Esophagus muscularis mucosa (tissue), 4 donors: ENCODE measurements around the gene CNN1. TPM values are rescaled to one million over a fixed set of nuclear protein-coding genes. Genes with fewer than 3 reads are reported as not detected.
"Not testable (repeated sequence)": the region's sequence is repeated elsewhere in the genome, so short reads cannot be mapped to it uniquely, and the experiment has no call there.

Experiments
- DNase-seq: peaks from one replicate; pipeline ENCODE4 v3.0.0-alpha.2; 2017; ENCODE audit errors: extremely low spot score
- H3K27ac ChIP-seq, 4 donors: fragments of 200-600 bp; sonication (generic); replicated peaks in 1 of 4; 1 replicate in 3 of 4; 2 replicates in 1 of 4; pipeline ENCODE4 v1.5.1; 2016 to 2019; ENCODE audit warnings: mild to moderate bottlenecking in 1 of 4
- H3K27me3 ChIP-seq, 4 donors: fragments of 200-600 bp; sonication (generic); one replicate each; pipeline versions ENCODE4 v1.5.1 to v1.6.0; 2016 to 2019
- H3K36me3 ChIP-seq, 4 donors: fragments of 200-600 bp; sonication (generic); one replicate each; pipeline ENCODE4 v1.5.1; 2016 to 2019
- H3K4me1 ChIP-seq, 4 donors: fragments of 200-600 bp; sonication (generic); one replicate each; pipeline ENCODE4 v1.5.1; 2016 to 2019
- H3K4me3 ChIP-seq, 4 donors: fragments of 200-600 bp; sonication (generic); 1 replicate in 2 of 4; 2 replicates in 2 of 4; pipeline ENCODE4 v1.5.1; 2016 to 2019; ENCODE audit warnings: mild to moderate bottlenecking in 4 of 4, moderate library complexity in 1 of 4
- H3K9me3 ChIP-seq, 4 donors: fragments of 200-600 bp; sonication (generic); 1 replicate in 3 of 4; 2 replicates in 1 of 4; pipeline ENCODE4 v1.5.1; 2016 to 2019
- EP300 ChIP-seq: sonication (generic); formaldehyde crosslinking; IDR thresholded peaks from one replicate; pipeline ENCODE4 v1.6.1; 2017; ENCODE audit warnings: antibody characterized with exemption
- POLR2A ChIP-seq: fragments of 450-650 bp; IDR thresholded peaks from one replicate; pipeline ENCODE4 v1.6.1; 2017; ENCODE audit warnings: antibody characterized with exemption, moderate library complexity, mild to moderate bottlenecking, low read depth
- POLR2AphosphoS5 ChIP-seq, 2 donors: sonication (generic); formaldehyde crosslinking; IDR thresholded peaks; one replicate each; pipeline ENCODE4 v1.6.1; 2017; ENCODE audit warnings: antibody characterized with exemption in 2 of 2
- WGBS: methylation state at CpG from one replicate; pipeline ENCODE4 v1.1.5; 2018; 5-methylcytosine and 5-hydroxymethylcytosine counted together
- intact Hi-C: fragments of 100-400 bp; cut with DNase I; formaldehyde crosslinking; loops from one replicate; pipeline ENCODE4 v1.15.1; 2023
- total RNA-seq, 4 donors: library from RNA; depleted of rRNA; stranded (reverse); fragments of >200 nt; gene quantifications; one replicate each; pipeline versions ENCODE4 v1.1.0 to v1.2.1, GENCODE V29; 2016
- TF ChIP-seq, protein P1 (sequence below), 3 experiments: fragments of 200-600 bp in 2 of 3; fragments of 450-650 bp in 1 of 3; sonication (generic) in 2 of 3; IDR thresholded peaks; one replicate each; pipeline ENCODE4 v1.5.1; 2017 to 2019; ENCODE audit warnings: antibody characterized with exemption in 3 of 3, mild to moderate bottlenecking in 2 of 3, moderate library complexity in 1 of 3

The CNN1 gene
- total RNA-seq, 4 donors from 2014 or later: 2,877 to 3,384 (median 2,954) TPM

DNA sequence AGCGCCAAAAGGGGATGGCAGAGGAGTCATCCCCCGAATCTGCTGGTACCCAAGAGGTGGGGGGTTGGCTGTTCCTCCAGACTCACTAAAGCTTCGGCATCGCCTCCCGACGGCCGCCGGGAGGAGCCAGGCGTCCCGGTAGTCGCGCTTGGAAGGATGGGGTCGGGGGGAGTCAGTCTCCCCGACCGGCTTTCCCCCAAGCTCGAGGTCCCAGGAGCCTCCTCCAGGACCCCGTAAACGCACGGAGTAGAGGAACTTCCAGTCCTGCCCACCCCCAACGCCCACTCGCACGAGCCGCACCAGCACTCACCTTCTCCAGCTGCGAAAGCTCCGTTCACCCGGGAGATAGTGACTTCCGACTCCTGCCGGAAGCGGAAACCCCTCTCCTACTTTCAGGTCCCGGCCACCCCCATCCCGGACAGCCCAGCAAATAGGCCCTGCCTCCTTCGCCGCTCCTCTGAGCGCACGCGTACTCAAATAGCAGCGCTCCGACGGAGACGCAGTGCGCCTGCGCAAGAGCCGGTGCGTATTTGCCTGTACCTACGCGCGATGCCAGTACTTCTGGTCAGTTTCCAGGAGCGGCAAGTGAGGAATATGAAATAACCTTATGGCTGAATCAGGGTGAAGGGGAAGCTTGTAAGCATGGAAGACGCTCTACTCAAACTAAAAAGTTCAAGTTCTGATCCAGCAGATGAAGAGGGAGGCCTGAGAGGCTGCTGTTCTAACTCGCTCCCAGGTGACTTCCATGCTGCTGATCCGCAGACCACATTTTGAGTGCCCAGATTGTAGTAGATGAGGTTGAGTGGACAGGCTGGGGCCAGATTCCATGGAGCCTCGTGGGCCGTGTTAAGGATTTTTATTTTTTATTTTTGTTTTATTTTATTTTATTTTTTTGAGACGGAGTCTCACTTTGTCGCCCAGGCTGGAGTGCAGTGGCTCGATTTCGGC, 20.5 kb downstream of the CNN1 start, which contains the start of gene ELOF1:
Gene ELOF1 (minus strand): TSS at position 350 of the 948 bp plus-strand sequence. CDS start 4,883 bp downstream, outside the sequence.
- H3K27me3 ChIP-seq: no peaks in the 10 kb centered on the region
- TF ChIP-seq, protein P1, sequence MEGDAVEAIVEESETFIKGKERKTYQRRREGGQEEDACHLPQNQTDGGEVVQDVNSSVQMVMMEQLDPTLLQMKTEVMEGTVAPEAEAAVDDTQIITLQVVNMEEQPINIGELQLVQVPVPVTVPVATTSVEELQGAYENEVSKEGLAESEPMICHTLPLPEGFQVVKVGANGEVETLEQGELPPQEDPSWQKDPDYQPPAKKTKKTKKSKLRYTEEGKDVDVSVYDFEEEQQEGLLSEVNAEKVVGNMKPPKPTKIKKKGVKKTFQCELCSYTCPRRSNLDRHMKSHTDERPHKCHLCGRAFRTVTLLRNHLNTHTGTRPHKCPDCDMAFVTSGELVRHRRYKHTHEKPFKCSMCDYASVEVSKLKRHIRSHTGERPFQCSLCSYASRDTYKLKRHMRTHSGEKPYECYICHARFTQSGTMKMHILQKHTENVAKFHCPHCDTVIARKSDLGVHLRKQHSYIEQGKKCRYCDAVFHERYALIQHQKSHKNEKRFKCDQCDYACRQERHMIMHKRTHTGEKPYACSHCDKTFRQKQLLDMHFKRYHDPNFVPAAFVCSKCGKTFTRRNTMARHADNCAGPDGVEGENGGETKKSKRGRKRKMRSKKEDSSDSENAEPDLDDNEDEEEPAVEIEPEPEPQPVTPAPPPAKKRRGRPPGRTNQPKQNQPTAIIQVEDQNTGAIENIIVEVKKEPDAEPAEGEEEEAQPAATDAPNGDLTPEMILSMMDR (IDR thresholded peaks at IDR 0.05): peak; percentile 15 to 28 (median 17)
- TF ChIP-seq EP300 (no peak), POLR2AphosphoS5 (IDR thresholded peaks at IDR 0.05) (peak; percentile 97 to 99), POLR2A (peak; percentile 41)
- H3K27ac ChIP-seq: peak within 1 kb of the TSS; percentile 80 to 84 (median 80)
- intact Hi-C loops: no loop called here
- 6% methylated on average over 25 of the region's 57 CpGs for WGBS
- H3K36me3 ChIP-seq: peaks cover 5 to 21% (median 21%) of the 10 kb centered on the region in 4 donors
- peaks cover 25 to 45% (median 42%) of the 10 kb centered on the region in 4 donors for H3K4me1 ChIP-seq
- no peaks in the 10 kb centered on the region for H3K9me3 ChIP-seq
- peak within 1 kb of the TSS; percentile 61 to 92 (median 84) for H3K4me3 ChIP-seq
- peak; percentile 98 for DNase-seq

GRCh38 chr19:11560404-11561051, 21.9 kb downstream of the CNN1 start:
- TF ChIP-seq POLR2AphosphoS5 (IDR thresholded peaks at IDR 0.05) (no peak), POLR2A (no peak), EP300 (no peak)
- TF ChIP-seq, protein P1 (IDR thresholded peaks at IDR 0.05): peak; percentile 41 to 62 (median 52)
- intact Hi-C loops: no loop called here
- no peak overlapping the region for H3K27ac ChIP-seq
- H3K9me3 ChIP-seq: no peaks in the 10 kb centered on the region
- peaks cover 22 to 45% (median 42%) of the 10 kb centered on the region in 4 donors for H3K4me1 ChIP-seq
- peaks cover 0 to 10% (median 7%) of the 10 kb centered on the region in 4 donors for H3K36me3 ChIP-seq
- peak overlapping the region in 1 of 4 donors; percentile 86 for H3K4me3 ChIP-seq
- no peaks in the 10 kb centered on the region for H3K27me3 ChIP-seq
- no peak for DNase-seq
- WGBS: 19% methylated on average over 9 of the region's 9 CpGs

DNA sequence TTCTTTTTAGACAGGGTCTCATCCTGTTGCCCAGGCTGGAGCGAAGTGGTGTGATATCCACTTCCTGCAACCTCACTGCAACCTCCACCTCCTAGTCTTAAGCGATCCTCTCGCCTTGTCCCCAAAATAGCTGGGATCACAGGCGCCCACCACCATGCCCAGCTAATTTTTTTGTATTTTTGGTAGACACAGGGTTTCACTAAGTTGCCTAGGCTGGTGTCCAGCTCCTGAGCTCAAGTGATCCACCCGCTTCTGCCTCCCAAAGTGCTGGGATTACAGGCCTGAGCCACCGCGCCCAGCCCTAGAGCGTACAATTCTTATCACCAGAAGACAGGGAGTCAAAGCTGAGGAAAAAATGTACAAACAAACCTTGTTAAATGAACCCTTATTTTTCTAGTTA, 24.9 kb downstream of the CNN1 start:
- TF ChIP-seq EP300 (no peak), POLR2A (no peak), POLR2AphosphoS5 (IDR thresholded peaks at IDR 0.05) (no peak)
- TF ChIP-seq, protein P1 (IDR thresholded peaks at IDR 0.05): no peak
- DNase-seq: no peak
- intact Hi-C loops: no loop called here
- 91% methylated on average over 8 of the region's 8 CpGs for WGBS
- Histone ChIP-seq H3K27ac (no peak overlapping the region), H3K4me1 (peaks cover 11 to 17% (median 14%) of the 10 kb centered on the region in 4 donors), H3K4me3 (no peak overlapping the region), H3K9me3 (no peaks in the 10 kb centered on the region), H3K36me3 (no peaks in the 10 kb centered on the region), H3K27me3 (no peaks in the 10 kb centered on the region)

- WGBS: 87% methylated on average over 6 of the region's 6 CpGs
- intact Hi-C loops, H3K9me3 ChIP-seq, H3K27me3 ChIP-seq, H3K36me3 ChIP-seq, DNase-seq, H3K27ac ChIP-seq, H3K4me3 ChIP-seq: not testable (repeated sequence)
- H3K4me1 ChIP-seq: peaks cover 11 to 16% (median 13%) of the 10 kb centered on the region in 4 donors
Measured at GRCh38 chr19:11564082-11564807, 25.6 kb downstream of the CNN1 start.

- H3K27ac ChIP-seq, H3K9me3 ChIP-seq, H3K27me3 ChIP-seq, DNase-seq, intact Hi-C loops, H3K4me3 ChIP-seq, H3K4me1 ChIP-seq, H3K36me3 ChIP-seq: not testable (repeated sequence)
- WGBS: 91% methylated on average over 5 of the region's 5 CpGs
Measured at GRCh38 chr19:11565649-11565980, 27.0 kb downstream of the CNN1 start.
